HG02970 (cell line): ENCODE results near the gene MAPKAPK5.
"Not testable (repeated sequence)": the region's sequence is repeated elsewhere in the genome, so short reads cannot be mapped to it uniquely, and the experiment has no call there.

Experiments
- ATAC-seq: cut with Tn5 transposase; IDR thresholded peaks from one replicate; pipeline ENCODE4 v1.9.1; 2021; ENCODE audit warnings: mild to moderate bottlenecking, moderate library complexity, moderate number of reproducible peaks; ENCODE audit not compliant: unreplicated experiment, low FRiP score

Gene MAPKAPK5, protein sequence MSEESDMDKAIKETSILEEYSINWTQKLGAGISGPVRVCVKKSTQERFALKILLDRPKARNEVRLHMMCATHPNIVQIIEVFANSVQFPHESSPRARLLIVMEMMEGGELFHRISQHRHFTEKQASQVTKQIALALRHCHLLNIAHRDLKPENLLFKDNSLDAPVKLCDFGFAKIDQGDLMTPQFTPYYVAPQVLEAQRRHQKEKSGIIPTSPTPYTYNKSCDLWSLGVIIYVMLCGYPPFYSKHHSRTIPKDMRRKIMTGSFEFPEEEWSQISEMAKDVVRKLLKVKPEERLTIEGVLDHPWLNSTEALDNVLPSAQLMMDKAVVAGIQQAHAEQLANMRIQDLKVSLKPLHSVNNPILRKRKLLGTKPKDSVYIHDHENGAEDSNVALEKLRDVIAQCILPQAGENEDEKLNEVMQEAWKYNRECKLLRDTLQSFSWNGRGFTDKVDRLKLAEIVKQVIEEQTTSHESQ

DNA sequence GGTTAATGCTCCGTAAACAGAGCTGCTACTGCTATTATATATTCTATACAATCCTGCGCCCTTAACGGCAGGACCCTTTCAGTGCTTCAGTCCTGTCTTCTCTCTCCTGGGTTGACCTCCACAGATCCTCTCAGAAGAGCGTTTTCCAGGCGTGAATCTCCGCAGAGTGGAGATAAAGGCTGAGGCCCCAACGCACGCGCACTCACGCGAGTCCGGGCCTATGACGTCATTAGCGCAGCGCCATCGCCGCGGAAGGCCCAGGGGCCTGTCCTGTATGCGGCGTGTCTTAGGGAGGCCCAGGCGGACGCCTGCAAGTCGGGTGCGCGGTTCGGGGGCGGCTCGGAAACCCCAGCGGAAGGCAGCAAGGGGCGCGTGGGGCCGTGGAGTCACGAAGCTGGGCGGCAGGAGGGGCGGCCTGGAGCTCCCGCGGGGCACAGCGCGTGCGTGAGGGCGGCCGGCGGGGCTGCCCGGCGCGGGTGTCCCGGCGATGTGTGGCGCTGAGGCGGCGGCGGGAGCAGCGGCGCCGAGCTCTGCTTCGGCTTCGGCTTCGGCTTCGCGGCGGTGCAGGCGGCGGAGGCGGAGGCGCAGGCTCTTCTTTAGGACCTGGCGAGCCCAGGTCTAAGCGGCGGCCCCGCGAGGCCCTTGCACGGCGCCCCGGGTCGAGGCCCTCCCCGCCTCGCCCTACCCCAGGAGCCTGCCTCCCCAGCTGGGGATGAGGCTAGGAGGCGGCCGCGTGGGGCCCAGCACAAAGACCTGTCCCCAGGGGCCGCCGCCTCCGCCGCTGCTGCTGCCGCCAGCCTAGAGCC is at the start of gene MAPKAPK5:
Gene MAPKAPK5 (plus strand): TSS at position 479 of the 806 bp plus-strand sequence. CDS start 506 bp downstream, outside the sequence.
- ATAC-seq: peak; percentile 87

DNA sequence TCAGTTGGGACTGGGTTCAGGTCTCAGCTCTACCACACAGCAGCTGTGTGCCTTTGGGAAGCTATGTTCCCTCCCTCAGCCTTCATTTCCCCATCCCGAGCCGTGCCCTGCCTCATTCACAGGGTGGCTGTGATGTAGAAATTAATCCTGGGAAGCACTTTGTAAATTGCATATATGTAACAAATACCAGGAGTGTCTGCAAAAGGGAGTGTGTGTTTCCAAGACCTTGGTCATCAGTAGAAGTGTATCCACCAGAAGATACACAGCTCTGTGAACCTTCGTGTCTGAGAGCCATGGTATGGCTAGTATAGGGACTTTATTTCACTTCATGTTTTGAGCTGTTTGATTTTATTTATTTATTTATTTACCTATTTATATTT is 49.2 kb upstream of the MAPKAPK5 start:
- ATAC-seq: no peak

DNA sequence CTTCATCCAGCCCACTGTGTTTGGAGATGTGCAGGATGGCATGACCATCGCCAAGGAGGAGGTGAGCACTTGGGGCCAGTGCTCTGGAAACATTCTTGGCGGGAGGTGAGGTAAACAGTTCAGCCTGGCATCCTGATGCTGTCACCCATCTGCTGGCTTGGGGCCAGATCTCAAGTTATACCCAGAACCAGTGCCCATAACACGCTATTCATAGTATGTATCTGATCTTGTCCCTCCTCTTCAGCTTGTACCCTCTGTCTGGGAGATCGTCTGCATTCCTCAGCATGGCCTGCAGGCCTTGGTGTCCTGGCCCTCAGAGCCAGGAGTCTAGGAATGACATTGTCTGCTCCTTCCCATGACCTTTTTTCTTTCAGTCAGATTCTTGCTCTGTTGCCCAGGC is 43.8 kb upstream of the MAPKAPK5 start:
- no peak for ATAC-seq

DNA sequence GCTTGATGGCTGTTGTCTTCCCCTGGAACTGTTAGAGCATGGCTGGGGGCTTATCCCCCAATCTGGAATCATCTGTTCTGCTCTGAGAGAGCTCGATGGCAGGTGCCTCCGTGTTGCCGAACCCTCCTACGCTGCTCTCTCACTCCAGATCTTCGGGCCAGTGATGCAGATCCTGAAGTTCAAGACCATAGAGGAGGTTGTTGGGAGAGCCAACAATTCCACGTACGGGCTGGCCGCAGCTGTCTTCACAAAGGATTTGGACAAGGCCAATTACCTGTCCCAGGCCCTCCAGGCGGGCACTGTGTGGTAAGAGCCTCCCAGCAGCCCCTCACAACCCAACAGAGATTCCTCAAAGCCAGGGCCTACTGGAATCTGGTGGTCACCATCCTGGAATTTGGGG is 42.3 kb upstream of the MAPKAPK5 start:
- ATAC-seq: no peak

DNA sequence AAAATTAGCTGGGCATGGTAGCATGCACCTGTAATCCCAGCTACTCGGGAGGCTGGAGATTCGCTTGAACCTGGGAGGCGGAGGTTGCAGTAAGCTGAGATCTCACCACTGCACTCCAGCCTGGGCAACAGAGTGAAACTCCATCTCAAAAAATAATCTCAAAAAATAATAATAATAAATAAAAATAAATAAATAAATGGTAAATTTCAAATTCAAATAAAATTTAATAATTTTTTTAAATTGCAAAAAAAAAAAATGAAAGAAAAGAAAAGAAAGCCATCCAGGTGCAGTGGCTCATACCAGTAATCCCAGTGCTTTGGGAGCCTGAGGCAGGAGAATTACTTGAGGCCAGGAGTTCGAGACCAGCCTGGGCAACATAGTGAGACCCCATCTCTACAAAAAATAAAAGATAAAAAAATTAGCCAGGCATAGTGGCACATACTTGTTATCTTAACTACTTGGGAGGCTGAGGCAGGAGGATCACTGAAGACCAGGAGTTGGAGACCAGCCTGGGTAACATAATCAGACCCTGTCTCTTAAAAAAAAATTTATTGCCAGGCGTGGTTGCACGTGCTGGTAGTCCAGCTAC is 38.9 kb upstream of the MAPKAPK5 start:
- no peak for ATAC-seq

DNA sequence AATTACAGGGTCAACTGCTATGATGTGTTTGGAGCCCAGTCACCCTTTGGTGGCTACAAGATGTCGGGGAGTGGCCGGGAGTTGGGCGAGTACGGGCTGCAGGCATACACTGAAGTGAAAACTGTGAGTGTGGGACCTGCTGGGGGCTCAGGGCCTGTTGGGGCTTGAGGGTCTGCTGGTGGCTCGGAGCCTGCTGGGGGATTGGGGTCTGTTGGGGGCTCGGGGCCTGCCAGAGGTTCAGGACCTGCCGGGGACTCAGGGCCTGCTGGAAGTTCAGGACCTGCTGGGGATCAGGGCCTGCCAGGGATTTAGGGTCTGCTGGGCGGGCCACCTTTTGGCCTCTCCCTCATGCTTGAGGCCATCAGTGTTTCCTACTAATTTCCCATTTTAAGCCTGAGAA is 38.2 kb upstream of the MAPKAPK5 start:
- no peak for ATAC-seq

DNA sequence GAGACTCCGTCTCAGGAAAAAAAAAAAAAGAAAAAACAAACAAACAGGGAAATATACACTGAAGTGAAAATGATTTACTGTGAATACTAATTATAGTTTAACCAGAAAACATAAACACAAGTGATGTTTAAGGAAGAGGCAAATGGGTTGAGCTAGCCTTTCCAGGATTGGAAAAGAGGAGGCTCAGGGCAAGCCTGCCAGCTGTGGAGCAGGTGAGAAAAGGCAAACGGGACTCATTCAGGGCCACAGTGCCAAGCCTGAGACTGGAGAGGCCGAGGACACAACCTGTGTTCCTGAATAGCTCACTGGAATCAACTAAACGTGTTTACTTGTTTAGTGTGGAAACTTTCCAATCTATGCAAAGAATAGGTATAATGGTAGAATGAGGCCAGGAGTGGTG is 35.7 kb upstream of the MAPKAPK5 start:
- ATAC-seq: no peak

DNA sequence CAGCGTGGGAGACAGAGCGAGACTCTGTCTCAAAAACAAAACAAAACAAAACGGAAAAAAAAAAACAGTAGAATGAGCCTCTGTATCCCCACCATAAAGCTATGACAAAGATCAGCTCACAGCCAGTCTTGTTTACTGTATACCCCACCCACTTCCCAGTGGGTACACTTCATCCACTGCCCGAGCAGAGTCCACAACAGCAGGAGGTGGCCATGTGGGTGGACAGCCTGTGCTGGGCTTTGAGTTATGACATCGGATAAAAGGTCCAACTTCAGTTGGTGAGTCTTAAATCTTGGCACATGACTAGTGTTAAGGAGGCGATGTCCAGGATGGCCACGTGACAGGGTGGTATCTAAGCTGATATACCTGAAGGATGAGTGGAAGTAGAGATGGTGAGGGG is 34.8 kb upstream of the MAPKAPK5 start:
- no peak for ATAC-seq

DNA sequence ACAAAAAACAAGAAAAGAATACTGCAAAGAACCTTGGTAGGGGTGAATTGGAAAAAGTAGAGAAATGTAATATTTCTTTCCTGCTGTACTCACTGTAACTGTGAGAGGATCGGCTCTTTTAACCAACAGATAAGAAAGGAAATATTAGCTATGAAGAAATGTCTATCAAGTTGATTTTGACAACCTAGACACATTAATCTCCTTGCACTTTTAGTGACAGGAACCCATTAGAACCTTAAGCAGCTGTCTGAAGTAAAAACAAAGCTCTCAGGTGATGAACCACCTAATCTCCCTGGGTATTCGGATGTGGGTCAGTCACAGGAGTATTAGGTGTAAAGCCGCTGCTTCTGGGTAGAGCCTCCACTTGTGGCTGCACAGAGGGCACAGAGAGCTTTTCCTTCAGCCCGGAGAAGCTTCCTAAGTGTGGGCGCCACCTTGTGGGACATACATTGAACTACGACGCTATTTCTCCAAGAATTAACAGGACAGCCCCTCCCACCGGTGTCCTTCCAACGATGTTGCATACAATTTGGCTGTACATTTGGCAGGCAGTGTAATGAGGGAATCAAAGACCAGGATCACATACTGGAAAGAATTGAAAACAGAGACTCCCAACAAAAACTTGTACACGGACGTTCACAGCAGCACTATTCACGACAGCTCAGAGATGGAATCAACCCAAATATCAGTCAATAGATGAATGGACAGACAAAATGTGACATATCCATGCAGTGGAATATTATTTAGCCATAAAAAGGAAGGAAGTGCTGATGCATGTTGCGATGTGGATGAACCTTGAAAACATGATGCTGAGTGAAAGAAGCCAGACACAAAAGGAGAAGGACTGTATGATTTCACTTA is 28.9 kb upstream of the MAPKAPK5 start:
- no peak for ATAC-seq

DNA sequence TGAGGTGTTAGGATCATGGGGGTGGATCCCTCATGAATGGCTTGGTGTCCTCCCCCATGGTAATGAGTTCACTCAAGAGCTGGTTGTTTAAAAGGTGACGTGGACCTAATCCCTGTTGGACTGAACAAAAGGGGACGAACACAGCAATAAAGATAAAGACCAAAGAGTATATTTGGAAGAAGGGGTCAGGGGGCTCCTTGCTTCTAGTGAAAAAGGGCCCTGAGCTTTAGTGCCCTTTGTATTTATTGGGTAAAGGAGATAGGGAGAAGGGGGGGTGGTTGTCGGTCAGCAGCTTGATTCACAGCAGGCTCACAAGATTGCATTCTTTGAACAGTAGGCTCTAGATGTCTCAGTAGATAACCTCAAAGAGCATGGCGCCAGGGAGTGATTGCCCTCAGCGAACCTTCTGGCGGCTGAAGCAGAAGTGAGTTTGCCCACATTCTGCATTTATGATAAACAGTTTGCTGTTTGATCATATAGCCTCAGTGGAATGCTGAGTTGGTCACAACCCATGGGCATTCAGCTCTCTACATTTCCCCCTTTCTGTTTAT is 25.9 kb upstream of the MAPKAPK5 start:
- no peak for ATAC-seq

DNA sequence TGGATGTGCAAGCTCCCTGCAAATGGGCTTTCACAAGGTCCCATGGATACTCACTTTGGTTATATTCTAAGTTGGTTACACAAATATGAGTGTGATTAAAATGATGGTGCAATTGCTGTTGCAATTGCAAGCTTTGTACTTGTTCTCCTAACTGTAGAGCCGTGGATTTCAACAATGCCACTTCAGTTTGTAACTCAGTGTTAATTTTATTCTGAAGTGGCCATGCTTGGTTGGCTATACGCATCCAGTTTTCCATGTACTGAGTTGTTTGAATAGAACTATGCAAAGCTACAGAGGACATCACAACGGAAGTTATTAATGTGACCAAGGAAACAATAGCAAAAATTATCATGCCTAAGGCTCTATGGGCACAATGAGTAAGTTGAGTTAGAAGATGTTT is 25.1 kb upstream of the MAPKAPK5 start:
- ATAC-seq: not testable (repeated sequence)

DNA sequence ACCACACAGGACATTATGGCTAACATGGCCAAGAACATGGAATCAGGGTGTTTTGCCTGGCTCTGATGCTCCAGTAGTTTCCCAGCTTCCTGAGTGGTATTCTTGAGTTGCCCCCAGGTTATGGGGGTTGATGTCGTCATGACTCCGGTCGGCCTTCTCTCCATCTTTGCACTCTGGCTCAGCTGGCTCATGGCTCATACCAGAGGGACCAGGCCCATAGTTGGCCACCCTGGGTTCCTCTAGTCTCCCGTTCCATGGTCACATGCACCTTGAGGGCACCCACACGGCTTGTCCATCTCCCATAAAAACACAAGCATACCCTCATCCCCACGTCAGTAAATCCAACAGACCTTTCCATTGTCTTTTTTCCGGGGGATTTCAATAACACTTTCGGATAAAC is 23.7 kb upstream of the MAPKAPK5 start:
- ATAC-seq: no peak

DNA sequence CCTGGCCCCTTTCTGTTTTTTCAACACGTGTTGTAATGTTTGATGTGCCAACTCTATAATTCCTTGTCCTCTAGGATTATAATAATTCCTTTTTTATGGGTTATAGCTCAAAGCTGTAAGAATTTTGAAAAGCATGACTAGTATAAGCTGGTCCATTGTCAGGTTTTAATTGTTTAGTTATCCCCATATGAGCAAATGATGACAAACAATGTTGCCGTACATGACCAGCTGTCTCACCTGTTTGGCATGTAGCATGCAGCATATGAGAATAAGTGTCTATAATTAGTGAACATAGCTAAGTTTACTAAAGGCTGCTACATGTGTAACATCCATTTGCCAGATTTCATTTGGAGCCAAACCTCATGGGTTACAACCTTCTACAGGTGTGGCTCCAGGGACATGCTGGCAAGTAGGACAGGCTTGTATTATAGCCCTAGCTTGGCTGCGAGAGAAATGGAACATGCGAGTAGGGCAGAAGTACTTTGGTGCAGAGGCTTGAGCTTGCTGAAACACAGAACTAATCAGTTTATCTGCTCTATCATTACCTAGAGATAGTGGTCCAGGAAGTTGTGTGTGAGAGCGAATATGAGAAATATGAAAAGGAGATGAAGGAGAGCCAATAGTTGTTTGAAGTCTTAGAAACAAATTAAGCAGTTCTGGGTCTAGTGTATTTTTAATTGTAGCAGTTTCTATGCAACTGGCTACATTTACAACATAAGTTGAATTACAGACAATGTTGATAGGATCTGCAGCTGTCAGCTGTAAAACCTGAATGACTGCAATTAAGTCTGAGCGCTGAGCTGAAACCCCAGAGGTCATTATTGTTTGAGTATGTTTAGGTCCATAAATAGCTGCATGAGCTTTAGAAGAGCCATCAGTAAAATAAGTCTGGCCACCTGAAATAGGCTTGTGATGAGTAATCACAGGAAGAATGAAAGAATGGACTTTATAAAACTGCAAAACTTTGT is 22.6 kb upstream of the MAPKAPK5 start:
- ATAC-seq: no peak

DNA sequence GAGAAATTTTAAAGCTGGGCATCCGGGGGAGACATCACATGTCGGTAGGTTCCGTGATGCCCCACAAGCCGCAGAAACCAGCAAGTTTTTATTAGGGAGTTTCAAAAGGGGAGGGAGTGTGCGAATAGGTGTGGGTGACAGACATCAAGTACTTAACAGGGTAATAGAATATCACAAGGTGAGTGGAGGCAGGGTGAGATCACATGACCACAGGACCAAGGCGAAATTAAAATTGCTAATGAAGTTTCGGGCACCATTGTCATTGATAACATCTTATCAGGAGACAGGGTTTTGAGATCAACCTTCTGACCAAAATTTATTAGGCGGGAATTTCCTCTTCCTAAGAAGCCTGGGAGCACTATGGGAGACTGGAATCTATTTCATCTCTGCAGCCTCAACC is 21.2 kb upstream of the MAPKAPK5 start:
- not testable (repeated sequence) for ATAC-seq

DNA sequence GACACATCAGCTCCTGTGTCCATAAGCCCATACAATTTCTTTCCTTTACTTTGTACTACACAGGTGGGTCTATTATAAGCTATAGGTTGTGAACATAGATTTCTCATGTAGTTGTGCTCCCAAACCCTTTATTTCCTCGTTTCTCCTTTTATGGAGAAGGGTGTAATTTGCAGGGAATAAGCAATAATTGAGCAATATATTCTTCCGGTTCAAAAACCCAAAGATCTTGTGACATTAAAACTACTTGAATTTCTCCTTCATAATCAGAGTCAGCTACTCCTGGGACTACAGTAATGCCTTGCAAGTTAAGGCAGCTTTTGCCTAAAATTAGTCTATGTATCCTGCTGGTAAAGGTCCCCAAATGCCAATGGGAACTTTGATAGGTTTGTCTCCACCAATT is 19.1 kb upstream of the MAPKAPK5 start:
- ATAC-seq: no peak

DNA sequence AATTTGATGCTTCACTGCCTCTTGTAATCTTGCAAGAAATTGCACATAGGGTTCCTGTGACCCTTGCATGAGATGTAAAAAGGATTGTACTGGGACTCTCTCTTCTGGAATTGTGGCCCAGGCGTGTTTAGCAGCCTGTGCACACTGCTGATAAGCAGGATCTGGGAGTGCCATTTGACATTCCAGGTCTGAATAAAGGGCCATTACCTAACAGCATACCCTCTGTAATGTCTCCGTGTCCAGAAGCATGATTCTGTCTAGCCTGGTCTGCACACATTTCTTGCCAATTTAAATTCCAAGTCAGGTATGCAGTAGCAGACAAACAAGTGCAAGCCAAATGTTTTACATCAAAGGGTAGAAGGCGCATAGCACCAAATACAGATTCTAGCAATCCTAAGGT is 18.1 kb upstream of the MAPKAPK5 start:
- ATAC-seq: no peak

DNA sequence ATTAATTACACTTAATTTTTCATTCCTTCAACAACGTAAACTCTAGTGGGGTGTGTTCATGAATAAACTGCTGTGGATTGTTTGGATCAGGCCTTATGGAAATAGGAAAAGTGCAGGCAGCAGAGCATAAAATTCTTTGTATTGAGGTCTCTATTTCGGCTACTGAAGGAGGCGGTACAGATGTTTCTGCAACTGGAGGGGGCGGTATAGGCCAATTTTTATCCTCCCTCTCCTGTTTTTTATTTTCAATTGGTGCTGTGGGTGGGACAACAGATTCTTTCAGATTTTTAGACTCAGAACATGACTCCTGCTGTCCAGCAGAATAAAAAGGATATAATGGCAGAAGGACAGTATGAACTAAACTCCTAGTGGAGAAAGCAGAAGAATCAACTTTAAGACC is 17.7 kb upstream of the MAPKAPK5 start:
- ATAC-seq: not testable (repeated sequence)

DNA sequence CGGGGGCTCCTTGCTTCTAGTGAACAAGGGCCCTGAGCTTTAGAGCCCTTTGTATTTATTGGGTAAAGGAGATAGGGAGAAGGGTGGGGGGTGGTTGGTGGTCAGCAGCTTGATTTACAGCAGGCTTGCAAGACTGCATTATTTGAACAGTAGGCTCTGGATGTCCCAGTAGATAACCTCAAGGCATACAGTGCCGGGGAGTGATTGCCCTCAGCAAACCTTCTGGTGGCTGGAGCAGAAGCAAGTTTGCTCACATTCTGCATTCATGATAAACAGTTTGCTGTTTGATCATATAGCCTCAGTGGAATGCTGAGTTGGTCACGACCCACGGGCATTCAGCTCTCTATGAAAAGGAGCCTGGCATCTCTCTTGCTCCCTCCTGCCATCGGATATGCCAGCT is 16.5 kb upstream of the MAPKAPK5 start:
- no peak for ATAC-seq

DNA sequence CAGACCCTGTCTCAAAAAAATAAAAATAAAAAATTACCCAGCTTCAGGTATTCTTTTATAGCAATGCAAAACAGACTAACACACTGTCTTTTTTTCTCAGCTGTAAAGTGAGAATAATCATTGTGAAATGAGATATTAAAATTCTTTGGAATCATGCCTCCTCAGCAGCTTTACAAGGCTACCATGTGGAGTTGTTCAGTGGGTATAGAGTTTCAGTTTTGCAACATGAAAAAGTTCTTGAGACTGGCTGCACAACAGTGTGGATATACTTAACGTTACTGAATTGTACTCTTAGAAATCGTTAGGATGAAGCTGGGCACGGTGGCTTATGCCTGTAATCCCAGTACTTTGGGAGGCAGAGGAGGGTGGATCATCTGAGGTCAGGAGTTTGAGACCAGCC is 15.7 kb upstream of the MAPKAPK5 start:
- ATAC-seq: no peak
